ENCODE results near the gene MAP3K5. TPM values are rescaled to one million over a fixed set of nuclear protein-coding genes. Genes with fewer than 3 reads are reported as not detected.
A peak's percentile ranks its signal among the peaks of the same experiment; 100 is the strongest.

MAP3K5 gene
- total RNA-seq, 1 donor from 2014 or later = 0.02 TPM

GRCh38 chr6:136757150-136757549 is 35.1 kb downstream of the MAP3K5 start:
- no peaks in the 10 kb centered on the region for H3K9me3 Mint-ChIP-seq
- H3K79me2 ChIP-seq (ENCODE audit: low read depth) = no peaks in the 10 kb centered on the region
- no peaks in the 10 kb centered on the region for H3F3A ChIP-seq (ENCODE audit: low read depth)
- H3K27ac ChIP-seq = no peak overlapping the region
- no peak overlapping the region for H3K27ac Mint-ChIP-seq
- H3K9me3 ChIP-seq (ENCODE audit: low read depth) = no peaks in the 10 kb centered on the region
- no peak for DNase-seq (ENCODE audit: low spot score)
- H3K36me3 ChIP-seq = no peaks in the 10 kb centered on the region
- H3K27me3 Mint-ChIP-seq (ENCODE audit: insufficient read depth, low read depth) = peaks cover 6% of the 10 kb centered on the region
- H3K4me3 ChIP-seq = no peak overlapping the region
- TF ChIP-seq CTCF (IDR thresholded peaks at IDR 0.05) = no peak
- TF ChIP-seq EZH2phosphoT487 (IDR thresholded peaks at IDR 0.05) = no peak
- no peak for TF ChIP-seq EZH2 (IDR thresholded peaks at IDR 0.05)
- no peaks in the 10 kb centered on the region for H3K36me3 Mint-ChIP-seq
- H3K4me3 Mint-ChIP-seq = no peak overlapping the region
- no peaks in the 10 kb centered on the region for H4K20me1 ChIP-seq (ENCODE audit: low read depth)
- no peak overlapping the region for H2AFZ ChIP-seq (replicated peaks)
- H3K4me1 ChIP-seq = no peaks in the 10 kb centered on the region
- peaks cover 38% of the 10 kb centered on the region for H3K4me1 Mint-ChIP-seq
- no peaks in the 10 kb centered on the region for H3K27me3 ChIP-seq
- H3K9ac ChIP-seq = no peak overlapping the region
- H3K4me2 ChIP-seq = no peak overlapping the region

DNA sequence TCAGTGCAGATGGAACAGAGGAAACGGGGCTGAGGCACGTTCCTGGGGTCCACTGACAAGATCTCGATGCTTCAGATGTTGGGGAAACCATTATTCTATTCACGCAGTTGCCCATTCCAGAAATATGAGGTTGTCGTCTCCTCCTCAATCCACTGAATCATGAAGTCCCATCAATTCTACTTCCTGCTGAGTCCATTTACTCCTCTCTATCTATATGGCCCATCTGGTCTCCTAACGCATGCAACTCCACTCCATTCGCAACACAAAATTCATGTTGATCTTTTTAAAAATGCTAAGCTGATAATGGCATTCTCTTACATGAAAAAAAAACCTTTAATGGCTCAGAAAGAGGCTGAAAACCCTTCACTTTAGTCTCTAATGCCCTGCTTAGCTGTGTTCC is 37.5 kb downstream of the MAP3K5 start:
- Mint-ChIP-seq H3K27me3 (ENCODE audit: insufficient read depth, low read depth) (peaks cover 6% of the 10 kb centered on the region), H3K36me3 (no peaks in the 10 kb centered on the region), H3K4me1 (peaks cover 35% of the 10 kb centered on the region), H3K27ac (peak overlapping the region; percentile 16), H3K4me3 (no peak overlapping the region), H3K9me3 (no peaks in the 10 kb centered on the region)
- no peak for DNase-seq (ENCODE audit: low spot score)
- Histone ChIP-seq H3K4me2 (no peak overlapping the region), H3K4me3 (no peak overlapping the region), H3K4me1 (no peaks in the 10 kb centered on the region), H3K9me3 (ENCODE audit: low read depth) (no peaks in the 10 kb centered on the region), H3K27ac (no peak overlapping the region), H3K36me3 (no peaks in the 10 kb centered on the region), H3K9ac (no peak overlapping the region), H3K79me2 (ENCODE audit: low read depth) (no peaks in the 10 kb centered on the region), H2AFZ (replicated peaks) (no peak overlapping the region), H4K20me1 (ENCODE audit: low read depth) (no peaks in the 10 kb centered on the region), H3F3A (ENCODE audit: low read depth) (no peaks in the 10 kb centered on the region), H3K27me3 (no peaks in the 10 kb centered on the region)
- TF ChIP-seq EZH2phosphoT487 (IDR thresholded peaks at IDR 0.05) = no peak
- no peak for TF ChIP-seq CTCF (IDR thresholded peaks at IDR 0.05)

GRCh38 chr6:136753624-136754023 is 38.7 kb downstream of the MAP3K5 start:
- Histone ChIP-seq H3K4me3 (no peak overlapping the region), H3K4me1 (no peaks in the 10 kb centered on the region), H3K9ac (no peak overlapping the region), H3K27ac (no peak overlapping the region), H3K4me2 (no peak overlapping the region), H3K79me2 (ENCODE audit: low read depth) (no peaks in the 10 kb centered on the region), H3F3A (ENCODE audit: low read depth) (no peaks in the 10 kb centered on the region), H4K20me1 (ENCODE audit: low read depth) (no peaks in the 10 kb centered on the region), H3K36me3 (no peaks in the 10 kb centered on the region), H3K9me3 (ENCODE audit: low read depth) (no peaks in the 10 kb centered on the region), H3K27me3 (no peaks in the 10 kb centered on the region), H2AFZ (replicated peaks) (no peak overlapping the region)
- Mint-ChIP-seq H3K36me3 (no peaks in the 10 kb centered on the region), H3K4me3 (no peak overlapping the region), H3K27ac (no peak overlapping the region), H3K4me1 (peaks cover 37% of the 10 kb centered on the region), H3K27me3 (ENCODE audit: insufficient read depth, low read depth) (peaks cover 9% of the 10 kb centered on the region), H3K9me3 (no peaks in the 10 kb centered on the region)
- no peak for DNase-seq (ENCODE audit: low spot score)
- no peak for TF ChIP-seq EZH2 (IDR thresholded peaks at IDR 0.05)
- TF ChIP-seq EZH2phosphoT487 (IDR thresholded peaks at IDR 0.05) = no peak
- TF ChIP-seq CTCF (IDR thresholded peaks at IDR 0.05) = no peak
